ENCODE results near the gene CUL9.

CUL9 gene

DNA sequence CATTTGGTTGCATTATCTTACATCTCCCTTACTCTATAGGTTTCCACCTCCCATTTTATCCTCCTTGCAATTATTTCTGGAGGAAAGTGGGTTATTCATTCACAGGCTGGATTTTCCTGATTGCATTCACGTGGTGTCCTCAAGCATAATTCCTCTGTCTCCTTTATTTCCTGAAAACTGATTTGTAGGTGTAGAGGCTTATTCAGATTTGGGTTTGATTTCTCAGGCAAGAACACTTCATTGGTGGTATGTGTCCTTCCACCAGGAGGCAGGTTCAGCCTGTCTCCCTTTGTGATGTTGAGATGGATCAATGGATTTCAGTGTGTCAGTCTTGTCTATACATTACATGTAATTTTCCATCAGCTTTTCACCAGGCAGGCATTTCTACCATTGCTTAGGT lies 30.0 kb downstream of the CUL9 start:
- TF ChIP-seq CTCF (IDR thresholded peaks at IDR 0.05; ENCODE audit: low read depth, low read length), result no peak
- DNase-seq (ENCODE audit: extremely low read depth, low read depth), result no peak

DNA sequence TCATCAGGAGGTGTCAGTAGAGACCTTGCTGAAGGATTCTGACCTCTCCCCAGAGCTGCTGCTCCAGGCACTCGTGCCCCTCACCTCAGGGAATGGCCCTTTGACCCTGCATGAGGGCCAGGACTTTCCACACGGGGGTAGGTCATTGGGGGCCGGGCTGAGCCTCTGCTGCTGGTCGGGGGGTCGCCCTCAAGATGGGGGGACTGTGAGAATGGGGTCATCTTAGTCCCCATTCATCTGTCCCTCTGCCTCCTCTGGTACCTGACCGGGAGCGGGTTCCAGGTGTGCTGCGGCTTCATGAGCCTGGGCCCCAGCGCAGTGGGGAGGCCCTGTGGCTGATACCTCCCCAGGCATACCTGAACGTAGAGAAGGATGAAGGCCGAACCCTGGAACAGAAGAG lies 31.4 kb downstream of the CUL9 start:
- no peak for TF ChIP-seq CTCF (IDR thresholded peaks at IDR 0.05; ENCODE audit: low read depth, low read length)
- DNase-seq (ENCODE audit: extremely low read depth, low read depth), result no peak

DNA sequence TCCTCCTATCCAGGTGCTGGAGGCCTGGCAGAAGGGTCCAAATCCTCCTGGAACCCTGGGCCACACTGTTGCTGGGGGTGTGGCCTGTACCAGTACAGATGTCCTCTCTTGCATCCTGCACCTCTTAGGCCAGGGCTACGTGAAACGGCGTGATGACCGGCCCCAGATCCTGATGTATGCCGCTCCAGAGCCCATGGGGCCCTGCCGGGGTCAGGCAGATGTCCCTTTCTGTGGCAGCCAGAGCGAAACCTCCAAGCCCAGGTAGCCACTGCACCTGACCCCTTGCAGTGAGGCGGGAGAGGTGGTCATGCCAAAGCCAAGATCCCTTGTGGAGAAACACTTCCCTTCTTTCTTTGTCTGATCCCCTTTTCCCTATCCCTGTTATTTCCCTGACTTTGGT lies 33.1 kb downstream of the CUL9 start:
- TF ChIP-seq CTCF (IDR thresholded peaks at IDR 0.05; ENCODE audit: low read depth, low read length), result no peak
- DNase-seq (ENCODE audit: extremely low read depth, low read depth), result no peak

DNA sequence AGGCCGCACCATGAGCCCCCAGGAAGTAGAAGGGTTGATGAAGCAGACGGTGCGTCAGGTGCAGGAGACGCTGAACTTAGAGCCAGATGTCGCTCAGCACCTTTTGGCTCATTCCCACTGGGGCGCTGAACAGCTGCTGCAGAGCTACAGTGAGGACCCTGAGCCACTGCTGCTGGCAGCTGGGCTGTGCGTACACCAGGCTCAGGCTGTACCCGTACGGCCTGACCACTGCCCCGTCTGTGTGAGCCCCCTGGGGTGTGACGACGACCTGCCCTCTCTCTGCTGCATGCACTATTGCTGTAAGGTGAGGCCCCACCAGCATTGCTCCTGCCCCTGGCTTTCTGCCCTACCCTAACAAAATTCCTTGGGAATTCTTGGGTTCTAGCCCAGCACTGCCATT lies 34.2 kb downstream of the CUL9 start:
- DNase-seq (ENCODE audit: extremely low read depth, low read depth), result no peak

GRCh38 chr6:43217351-43217750 lies 35.4 kb downstream of the CUL9 start:
- DNase-seq (ENCODE audit: extremely low read depth, low read depth), result no peak
- no peak for TF ChIP-seq CTCF (IDR thresholded peaks at IDR 0.05; ENCODE audit: low read depth, low read length)

More for the DNA sequence above, 34.2 kb downstream of the CUL9 start:
- no peak for TF ChIP-seq CTCF (IDR thresholded peaks at IDR 0.05; ENCODE audit: low read depth, low read length)

GRCh38 chr6:43219119-43219518 lies 37.1 kb downstream of the CUL9 start:
- no peak for TF ChIP-seq CTCF (IDR thresholded peaks at IDR 0.05; ENCODE audit: low read depth, low read length)
- no peak for DNase-seq (ENCODE audit: extremely low read depth, low read depth)

GRCh38 chr6:43219814-43220213 lies 37.8 kb downstream of the CUL9 start:
- TF ChIP-seq CTCF (IDR thresholded peaks at IDR 0.05; ENCODE audit: low read depth, low read length), result no peak
- DNase-seq (ENCODE audit: extremely low read depth, low read depth), result no peak

Data from AG09319 (cell line).